Gastrocnemius medialis (tissue), 4 donors: ENCODE data around the gene EIF3M.

Source experiments
- CTCF ChIP-seq, 5 experiments: fragments of 450-650 bp in 3 of 5; fragments of 200-600 bp in 2 of 5; sonication (generic) in 2 of 5; IDR thresholded peaks in 4 of 5; conservative IDR thresholded peaks in 1 of 5; 1 replicate in 4 of 5; 2 replicates in 1 of 5; pipeline ENCODE4 v1.5.1; 2016 to 2019; ENCODE audit warnings: antibody characterized with exemption in 5 of 5, mild to moderate bottlenecking in 3 of 5, moderate library complexity in 3 of 5
- POLR2A ChIP-seq, 2 donors: fragments of 450-650 bp; IDR thresholded peaks; one replicate each; pipeline ENCODE4 v1.6.1; 2017; ENCODE audit warnings: antibody characterized with exemption in 2 of 2, mild to moderate bottlenecking in 2 of 2, moderate library complexity in 2 of 2

GRCh38 chr11:32586576-32587190, 3.1 kb downstream of the EIF3M start:
- TF ChIP-seq CTCF (IDR thresholded peaks at IDR 0.05 in 4 of 5, conservative IDR thresholded peaks at IDR 0.05 in 1 of 5) (no peak), POLR2A (IDR thresholded peaks at IDR 0.05) (no peak)
